OCI-LY7 (cell line): ENCODE results near the gene USP34.

ENCODE experiments used
- CTCF ChIP-seq: fragments of 200-600 bp; sonication (generic); conservative IDR thresholded peaks from 2 replicates; pipeline ENCODE4 v1.5.1; 2014; ENCODE audit warnings: mild to moderate bottlenecking, antibody characterized with exemption, low read length, moderate library complexity, mixed read lengths
- EZH2phosphoT487 ChIP-seq: fragments of 200-600 bp; sonication (generic); IDR thresholded peaks from 2 replicates; pipeline ENCODE4 v1.6.1; 2018; ENCODE audit warnings: low read depth, borderline replicate concordance, mild to moderate bottlenecking, mixed run types, antibody characterized with exemption, low read length, moderate library complexity, mixed read lengths

GRCh38 chr2:61196671-61197070, 274.2 kb downstream of the USP34 start:
- TF ChIP-seq CTCF (no peak), EZH2phosphoT487 (no peak)
